Measurements from ENCODE around the gene NDC1. TPM values are rescaled to one million over a fixed set of nuclear protein-coding genes. Genes with fewer than 3 reads are reported as not detected.

Gene NDC1
- total RNA-seq = 4.8 and 6.0 TPM in 2 replicates

GRCh38 chr1:53837924-53838653 is at the start of gene NDC1:
Gene NDC1 (minus strand): TSS chr1:53838296. CDS start chr1:53838261, 35 bp downstream.

GRCh38 chr1:53739109-53739681 is 98.9 kb downstream of the NDC1 start, which contains the start of gene GLIS1:
Gene GLIS1 (minus strand): TSS chr1:53739164. CDS start chr1:53738064, 1,100 bp downstream.

Other genes starting within 250 kb of the NDC1 start
- 0.47 and 0.77 TPM in 2 replicates for gene GLIS1, start 99.1 kb downstream of the NDC1 start, total RNA-seq
- 17.0 and 18.5 TPM in 2 replicates for gene YIPF1, start 51.5 kb upstream of the NDC1 start, total RNA-seq
- not detected in 2 replicates for gene DIO1, start 55.9 kb upstream of the NDC1 start, total RNA-seq
- 12.5 and 24.7 TPM in 2 replicates for gene IFT25, start 107.4 kb upstream of the NDC1 start, total RNA-seq
- 18.5 and 20.3 TPM in 2 replicates for gene LRRC42, start 108.1 kb upstream of the NDC1 start, total RNA-seq
- not detected in 2 replicates for gene LDLRAD1, start 179.9 kb upstream of the NDC1 start, total RNA-seq
- 356 and 527 TPM in 2 replicates for gene TMEM59, start 214.9 kb upstream of the NDC1 start, total RNA-seq
- gene TCEANC2, start 215.3 kb upstream of the NDC1 start, total RNA-seq = 4.4 and 5.2 TPM in 2 replicates